HEK293T (cell line): ENCODE measurements around the gene ZNF724.
"Not testable (repeated sequence)": the region's sequence is repeated elsewhere in the genome, so short reads cannot be mapped to it uniquely, and the experiment has no call there.

Source experiments
- CTCF ChIA-PET: fragments of 350-600 bp; formaldehyde crosslinking; extraction: SDS; loops from one replicate; lab custom pipeline; 2021; ENCODE audit warnings: antibody characterized with exemption, inconsistent platforms; lab: Yijun Ruan, JAX
- POLR2A ChIA-PET: fragments of 350-600 bp; formaldehyde crosslinking; extraction: SDS; loops from one replicate; lab custom pipeline; 2020; ENCODE audit warnings: antibody characterized with exemption, inconsistent platforms; lab: Yijun Ruan, JAX
- DNase-seq: peaks from one replicate; pipeline ENCODE4 v3.0.0; 2012; ENCODE audit warnings: mixed read lengths; ENCODE audit errors: extremely low spot score
- ARNT ChIP-seq: fragments of 450-650 bp; IDR thresholded peaks from 2 replicates; pipeline ENCODE4 v1.6.1; 2017; ENCODE audit warnings: mild to moderate bottlenecking
- BHLHE40 ChIP-seq: fragments of 450-650 bp; IDR thresholded peaks from 2 replicates; pipeline ENCODE4 v1.6.1; 2016; ENCODE audit warnings: mild to moderate bottlenecking, moderate library complexity, borderline replicate concordance
- CTBP1 ChIP-seq: fragments of 450-650 bp; IDR thresholded peaks from 2 replicates; pipeline ENCODE4 v1.6.1; 2016; ENCODE audit warnings: borderline replicate concordance
- ELF4 ChIP-seq: fragments of 450-650 bp; IDR thresholded peaks from 2 replicates; pipeline ENCODE4 v1.6.1; 2017; ENCODE audit warnings: antibody characterized with exemption
- FOXA1 ChIP-seq: fragments of 450-650 bp; IDR thresholded peaks from 2 replicates; pipeline ENCODE4 v1.6.1; 2016; ENCODE audit warnings: mild to moderate bottlenecking
- FOXK2 ChIP-seq: fragments of 450-650 bp; IDR thresholded peaks from 2 replicates; pipeline ENCODE4 v1.6.1; 2016; ENCODE audit warnings: mild to moderate bottlenecking
- FOXM1 ChIP-seq: fragments of 450-650 bp; IDR thresholded peaks from 2 replicates; pipeline ENCODE4 v1.6.1; 2017; ENCODE audit warnings: mild to moderate bottlenecking, borderline replicate concordance
- HDGF ChIP-seq: fragments of 450-650 bp; IDR thresholded peaks from 2 replicates; pipeline ENCODE4 v1.6.1; 2017; ENCODE audit warnings: antibody characterized with exemption, borderline replicate concordance
- L3MBTL2 ChIP-seq: fragments of 450-650 bp; conservative IDR thresholded peaks from 2 replicates; pipeline ENCODE4 v1.6.1; 2016; ENCODE audit warnings: mild to moderate bottlenecking
- LEF1 ChIP-seq: fragments of 450-650 bp; IDR thresholded peaks from 2 replicates; pipeline ENCODE4 v1.6.1; 2017; ENCODE audit warnings: mild to moderate bottlenecking, borderline replicate concordance
- NFRKB ChIP-seq: fragments of 450-650 bp; IDR thresholded peaks from 2 replicates; pipeline ENCODE4 v1.6.1; 2016; ENCODE audit warnings: mild to moderate bottlenecking, moderate library complexity
- PKNOX1 ChIP-seq: fragments of 450-650 bp; IDR thresholded peaks from 2 replicates; pipeline ENCODE4 v1.6.1; 2016
- SP1 ChIP-seq: fragments of 450-650 bp; IDR thresholded peaks from 2 replicates; pipeline ENCODE4 v1.6.1; 2017
- SUZ12 ChIP-seq: fragments of 450-650 bp; IDR thresholded peaks from 2 replicates; pipeline ENCODE4 v1.6.1; 2016; ENCODE audit warnings: mild to moderate bottlenecking
- TARDBP ChIP-seq: fragments of 450-650 bp; IDR thresholded peaks from 2 replicates; pipeline ENCODE4 v1.6.1; 2016
- ZNF384 ChIP-seq: fragments of 450-650 bp; IDR thresholded peaks from 2 replicates; pipeline ENCODE4 v1.6.1; 2016

Gene ZNF724

GRCh38 chr19:23249911-23250649, at the start of gene ZNF724:
Gene ZNF724, minus strand, starts transcription at chr19:23250394. Its CDS starts 152 bp downstream, at chr19:23250242.
- TF ChIP-seq PKNOX1 = peak; percentile 99
- TF ChIP-seq ELF4 = peak; percentile 72
- TF ChIP-seq L3MBTL2 = peak; percentile 62
- TF ChIP-seq LEF1 = no peak
- DNase-seq = peak; percentile 82
- ChIA-PET POLR2A (interaction anchor here (0.8 to 1.8 kb wide), 3 partner anchors 11 to 24 kb away, joined by 3 to 28 read pairs (median 4); no protein-coding TSS in a partner anchor), CTCF (no interaction called here)

GRCh38 chr19:23294141-23294540, 43.9 kb upstream of the ZNF724 start:
- CTCF ChIA-PET = no interaction called here
- TF ChIP-seq FOXM1 (no peak), SP1 (no peak), PKNOX1 (no peak), SUZ12 (no peak), BHLHE40 (no peak), ZNF384 (no peak), ELF4 (no peak), L3MBTL2 (no peak), LEF1 (no peak), FOXK2 (no peak), FOXA1 (no peak), CTBP1 (no peak), NFRKB (no peak), HDGF (no peak), TARDBP (no peak), ARNT (no peak)
- DNase-seq = no peak
- POLR2A ChIA-PET = no interaction called here

GRCh38 chr19:23289966-23290365, 39.8 kb upstream of the ZNF724 start:
- POLR2A ChIA-PET, DNase-seq, CTCF ChIA-PET: not testable (repeated sequence)

GRCh38 chr19:23287620-23288019, 37.4 kb upstream of the ZNF724 start:
- DNase-seq = no peak
- CTCF ChIA-PET = no interaction called here
- TF ChIP-seq SUZ12 = no peak
- TF ChIP-seq CTBP1 = no peak
- no peak for TF ChIP-seq PKNOX1
- no peak for TF ChIP-seq NFRKB
- TF ChIP-seq TARDBP = no peak
- TF ChIP-seq L3MBTL2 = no peak
- no peak for TF ChIP-seq LEF1
- TF ChIP-seq ZNF384 = no peak
- TF ChIP-seq ARNT = no peak
- no peak for TF ChIP-seq ELF4
- TF ChIP-seq HDGF = no peak
- TF ChIP-seq SP1 = no peak
- TF ChIP-seq FOXM1 = no peak
- TF ChIP-seq FOXK2 = no peak
- TF ChIP-seq BHLHE40 = no peak
- no peak for TF ChIP-seq FOXA1
- POLR2A ChIA-PET = no interaction called here

- DNase-seq = peak; percentile 11
- TF ChIP-seq NFRKB (no peak), ARNT (no peak), TARDBP (no peak), CTBP1 (no peak), HDGF (no peak), BHLHE40 (no peak), ZNF384 (no peak), ELF4 (no peak), SUZ12 (no peak), FOXM1 (no peak), LEF1 (no peak), L3MBTL2 (no peak), SP1 (no peak), FOXK2 (no peak), PKNOX1 (no peak), FOXA1 (no peak)
- CTCF ChIA-PET = no interaction called here
- POLR2A ChIA-PET = no interaction called here
Observed at GRCh38 chr19:23286477-23286876, 36.3 kb upstream of the ZNF724 start.

- CTCF ChIA-PET = no interaction called here
- TF ChIP-seq PKNOX1 = no peak
- TF ChIP-seq FOXK2 = no peak
- POLR2A ChIA-PET = no interaction called here
- DNase-seq = no peak
Observed at GRCh38 chr19:23285948-23286347, 35.8 kb upstream of the ZNF724 start.

- CTCF ChIA-PET, DNase-seq, POLR2A ChIA-PET: not testable (repeated sequence)
Observed at GRCh38 chr19:23285326-23285725, 35.1 kb upstream of the ZNF724 start.
